ENCODE measurements around the gene STUB1.

DNA sequence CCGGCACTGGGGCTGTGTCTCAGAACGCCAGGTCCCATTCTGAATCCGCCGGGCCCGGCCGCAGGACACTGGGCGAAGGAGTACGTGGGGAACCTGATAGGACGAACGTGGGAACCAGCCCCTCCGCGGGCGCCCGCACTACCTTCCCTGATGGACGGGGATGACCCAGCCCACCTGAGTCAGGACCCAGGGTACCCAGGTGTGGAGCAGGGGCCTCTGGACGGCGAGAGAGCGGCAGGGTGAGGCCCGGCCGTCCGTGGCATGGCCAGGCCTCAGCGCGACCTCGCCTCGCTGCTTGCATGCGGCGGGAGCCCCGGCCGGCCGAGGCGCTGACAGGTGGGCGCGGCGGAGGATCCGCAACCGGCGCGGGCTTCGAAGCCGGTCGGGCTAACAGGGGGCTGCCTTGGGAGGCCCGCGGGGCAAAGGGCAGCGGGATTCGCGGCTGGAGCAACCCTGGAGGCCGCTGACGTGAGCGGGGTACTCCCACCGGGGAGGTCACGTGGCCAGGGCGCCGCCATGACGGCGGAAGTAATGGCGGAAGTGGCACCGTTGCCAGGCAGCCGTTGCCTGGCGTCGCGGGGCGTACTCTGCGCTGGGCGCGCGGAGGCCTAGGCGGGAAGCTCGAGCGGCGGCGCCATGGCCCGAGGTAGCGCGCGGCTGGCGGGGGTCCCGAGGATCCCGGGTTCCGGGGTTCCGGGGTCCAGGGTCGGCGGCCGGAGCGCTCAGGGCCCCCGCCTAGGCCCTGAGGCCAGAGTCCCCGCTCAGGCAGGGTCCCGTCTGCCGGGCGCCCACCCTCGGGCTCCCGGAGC is 31.2 kb upstream of the STUB1 start, which contains the start of gene WDR90:
- TF ChIP-seq, protein P1, sequence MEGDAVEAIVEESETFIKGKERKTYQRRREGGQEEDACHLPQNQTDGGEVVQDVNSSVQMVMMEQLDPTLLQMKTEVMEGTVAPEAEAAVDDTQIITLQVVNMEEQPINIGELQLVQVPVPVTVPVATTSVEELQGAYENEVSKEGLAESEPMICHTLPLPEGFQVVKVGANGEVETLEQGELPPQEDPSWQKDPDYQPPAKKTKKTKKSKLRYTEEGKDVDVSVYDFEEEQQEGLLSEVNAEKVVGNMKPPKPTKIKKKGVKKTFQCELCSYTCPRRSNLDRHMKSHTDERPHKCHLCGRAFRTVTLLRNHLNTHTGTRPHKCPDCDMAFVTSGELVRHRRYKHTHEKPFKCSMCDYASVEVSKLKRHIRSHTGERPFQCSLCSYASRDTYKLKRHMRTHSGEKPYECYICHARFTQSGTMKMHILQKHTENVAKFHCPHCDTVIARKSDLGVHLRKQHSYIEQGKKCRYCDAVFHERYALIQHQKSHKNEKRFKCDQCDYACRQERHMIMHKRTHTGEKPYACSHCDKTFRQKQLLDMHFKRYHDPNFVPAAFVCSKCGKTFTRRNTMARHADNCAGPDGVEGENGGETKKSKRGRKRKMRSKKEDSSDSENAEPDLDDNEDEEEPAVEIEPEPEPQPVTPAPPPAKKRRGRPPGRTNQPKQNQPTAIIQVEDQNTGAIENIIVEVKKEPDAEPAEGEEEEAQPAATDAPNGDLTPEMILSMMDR (IDR thresholded peaks at IDR 0.05; ENCODE audit: insufficient read depth, low read length) = no peak
- peak; percentile 45; the same call in 1 of the 2 replicates for TF ChIP-seq POLR2AphosphoS5 (IDR thresholded peaks at IDR 0.05; ENCODE audit: low read depth)
- TF ChIP-seq, protein P2, sequence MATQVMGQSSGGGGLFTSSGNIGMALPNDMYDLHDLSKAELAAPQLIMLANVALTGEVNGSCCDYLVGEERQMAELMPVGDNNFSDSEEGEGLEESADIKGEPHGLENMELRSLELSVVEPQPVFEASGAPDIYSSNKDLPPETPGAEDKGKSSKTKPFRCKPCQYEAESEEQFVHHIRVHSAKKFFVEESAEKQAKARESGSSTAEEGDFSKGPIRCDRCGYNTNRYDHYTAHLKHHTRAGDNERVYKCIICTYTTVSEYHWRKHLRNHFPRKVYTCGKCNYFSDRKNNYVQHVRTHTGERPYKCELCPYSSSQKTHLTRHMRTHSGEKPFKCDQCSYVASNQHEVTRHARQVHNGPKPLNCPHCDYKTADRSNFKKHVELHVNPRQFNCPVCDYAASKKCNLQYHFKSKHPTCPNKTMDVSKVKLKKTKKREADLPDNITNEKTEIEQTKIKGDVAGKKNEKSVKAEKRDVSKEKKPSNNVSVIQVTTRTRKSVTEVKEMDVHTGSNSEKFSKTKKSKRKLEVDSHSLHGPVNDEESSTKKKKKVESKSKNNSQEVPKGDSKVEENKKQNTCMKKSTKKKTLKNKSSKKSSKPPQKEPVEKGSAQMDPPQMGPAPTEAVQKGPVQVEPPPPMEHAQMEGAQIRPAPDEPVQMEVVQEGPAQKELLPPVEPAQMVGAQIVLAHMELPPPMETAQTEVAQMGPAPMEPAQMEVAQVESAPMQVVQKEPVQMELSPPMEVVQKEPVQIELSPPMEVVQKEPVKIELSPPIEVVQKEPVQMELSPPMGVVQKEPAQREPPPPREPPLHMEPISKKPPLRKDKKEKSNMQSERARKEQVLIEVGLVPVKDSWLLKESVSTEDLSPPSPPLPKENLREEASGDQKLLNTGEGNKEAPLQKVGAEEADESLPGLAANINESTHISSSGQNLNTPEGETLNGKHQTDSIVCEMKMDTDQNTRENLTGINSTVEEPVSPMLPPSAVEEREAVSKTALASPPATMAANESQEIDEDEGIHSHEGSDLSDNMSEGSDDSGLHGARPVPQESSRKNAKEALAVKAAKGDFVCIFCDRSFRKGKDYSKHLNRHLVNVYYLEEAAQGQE (IDR thresholded peaks at IDR 0.05; ENCODE audit: insufficient replicate concordance, low read depth) = peak; percentile 8
- peak; percentile 72; the same call in 1 of the 2 replicates for TF ChIP-seq SPI1 (IDR thresholded peaks at IDR 0.05; ENCODE audit: borderline replicate concordance, low read depth)
